Measurements from ENCODE around the gene PKP2. TPM values are rescaled to one million over a fixed set of nuclear protein-coding genes. Genes with fewer than 3 reads are reported as not detected.

Gene PKP2
- total and polyA plus RNA-seq, 2 of the 13 experiments (the other 11 are each of a cell fraction or from before 2014, with no cell fraction given) = 15.1 to 25.3 TPM

DNA sequence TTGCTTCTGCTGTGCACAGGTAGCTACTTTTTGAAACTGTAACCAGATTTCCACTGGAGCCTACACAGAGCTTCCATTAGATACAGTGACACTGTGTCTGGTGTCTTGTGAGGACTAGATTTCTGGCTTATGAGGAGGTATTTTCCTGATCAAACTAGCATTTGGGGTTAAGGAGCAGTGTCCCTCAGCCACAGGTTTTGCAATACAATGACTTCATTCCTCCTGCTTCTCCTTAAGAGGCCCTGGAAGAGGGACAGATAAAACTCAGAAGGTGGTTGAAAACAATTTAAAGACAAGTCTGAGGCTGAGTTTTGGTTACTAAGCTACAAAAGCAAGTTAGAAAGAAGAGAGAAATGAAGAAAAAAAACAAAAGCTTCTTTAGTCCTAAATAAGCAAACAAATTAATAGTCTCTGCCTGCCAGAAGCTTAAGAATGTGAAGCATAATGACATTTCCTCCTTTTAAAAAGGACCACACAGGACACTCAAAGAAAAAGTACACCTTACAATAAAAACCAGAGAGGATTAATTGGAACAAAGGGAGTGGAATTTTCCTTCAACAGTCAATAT is 53.0 kb downstream of the PKP2 start:
- H4K20me1 ChIP-seq (ENCODE audit: insufficient read depth, low read length) = no peaks in the 10 kb centered on the region; the same call in 1 of the 2 replicates
- DNase-seq (ENCODE audit: low spot score) = no peak
- no peaks in the 10 kb centered on the region for H3K79me2 ChIP-seq (ENCODE audit: insufficient read depth, low read length)
- no peak for FAIRE-seq
- no peaks in the 10 kb centered on the region for H3K9me3 ChIP-seq (ENCODE audit: low read length)
- H3K36me3 ChIP-seq (replicated peaks in 1 of 2; ENCODE audit: control insufficient read depth in 1 of 2, insufficient read depth in 2 of 2, low read length in 2 of 2) = peaks cover 15 to 35% of the 10 kb centered on the region in 2 experiments; a peak in 4 of 5 replicates
- H3K4me3 ChIP-seq (replicated peaks in 1 of 3; ENCODE audit: insufficient read depth in 1 of 3, low read depth in 2 of 3, low read length in 3 of 3) = no peak overlapping the region
- no peak for ATAC-seq
- intact Hi-C loops (cut with micrococcal nuclease; ENCODE audit: unreplicated experiment) = no loop called here
- H3K27ac ChIP-seq (ENCODE audit: extremely low read length, insufficient read depth, low read length) = no peak overlapping the region
- CTCF ChIA-PET (ENCODE audit: low intra/inter-chr PET ratio, low total read pairs) = no interaction called here
- TF ChIP-seq JDP2 (CRISPR knock-in tag; IDR thresholded peaks at IDR 0.05; ENCODE audit: borderline replicate concordance) = no peak
- TF ChIP-seq ATAD3A (CRISPR knock-in tag; IDR thresholded peaks at IDR 0.05) = no peak
- no peak for TF ChIP-seq MAFG (CRISPR knock-in tag; IDR thresholded peaks at IDR 0.05)
- TF ChIP-seq PHF21A (CRISPR knock-in tag; IDR thresholded peaks at IDR 0.05) = no peak
- no peak for TF ChIP-seq ZNF564 (CRISPR knock-in tag; IDR thresholded peaks at IDR 0.05)
- TF ChIP-seq ZNF629 (CRISPR knock-in tag; conservative IDR thresholded peaks at IDR 0.05) = no peak
- TF ChIP-seq, protein P1, sequence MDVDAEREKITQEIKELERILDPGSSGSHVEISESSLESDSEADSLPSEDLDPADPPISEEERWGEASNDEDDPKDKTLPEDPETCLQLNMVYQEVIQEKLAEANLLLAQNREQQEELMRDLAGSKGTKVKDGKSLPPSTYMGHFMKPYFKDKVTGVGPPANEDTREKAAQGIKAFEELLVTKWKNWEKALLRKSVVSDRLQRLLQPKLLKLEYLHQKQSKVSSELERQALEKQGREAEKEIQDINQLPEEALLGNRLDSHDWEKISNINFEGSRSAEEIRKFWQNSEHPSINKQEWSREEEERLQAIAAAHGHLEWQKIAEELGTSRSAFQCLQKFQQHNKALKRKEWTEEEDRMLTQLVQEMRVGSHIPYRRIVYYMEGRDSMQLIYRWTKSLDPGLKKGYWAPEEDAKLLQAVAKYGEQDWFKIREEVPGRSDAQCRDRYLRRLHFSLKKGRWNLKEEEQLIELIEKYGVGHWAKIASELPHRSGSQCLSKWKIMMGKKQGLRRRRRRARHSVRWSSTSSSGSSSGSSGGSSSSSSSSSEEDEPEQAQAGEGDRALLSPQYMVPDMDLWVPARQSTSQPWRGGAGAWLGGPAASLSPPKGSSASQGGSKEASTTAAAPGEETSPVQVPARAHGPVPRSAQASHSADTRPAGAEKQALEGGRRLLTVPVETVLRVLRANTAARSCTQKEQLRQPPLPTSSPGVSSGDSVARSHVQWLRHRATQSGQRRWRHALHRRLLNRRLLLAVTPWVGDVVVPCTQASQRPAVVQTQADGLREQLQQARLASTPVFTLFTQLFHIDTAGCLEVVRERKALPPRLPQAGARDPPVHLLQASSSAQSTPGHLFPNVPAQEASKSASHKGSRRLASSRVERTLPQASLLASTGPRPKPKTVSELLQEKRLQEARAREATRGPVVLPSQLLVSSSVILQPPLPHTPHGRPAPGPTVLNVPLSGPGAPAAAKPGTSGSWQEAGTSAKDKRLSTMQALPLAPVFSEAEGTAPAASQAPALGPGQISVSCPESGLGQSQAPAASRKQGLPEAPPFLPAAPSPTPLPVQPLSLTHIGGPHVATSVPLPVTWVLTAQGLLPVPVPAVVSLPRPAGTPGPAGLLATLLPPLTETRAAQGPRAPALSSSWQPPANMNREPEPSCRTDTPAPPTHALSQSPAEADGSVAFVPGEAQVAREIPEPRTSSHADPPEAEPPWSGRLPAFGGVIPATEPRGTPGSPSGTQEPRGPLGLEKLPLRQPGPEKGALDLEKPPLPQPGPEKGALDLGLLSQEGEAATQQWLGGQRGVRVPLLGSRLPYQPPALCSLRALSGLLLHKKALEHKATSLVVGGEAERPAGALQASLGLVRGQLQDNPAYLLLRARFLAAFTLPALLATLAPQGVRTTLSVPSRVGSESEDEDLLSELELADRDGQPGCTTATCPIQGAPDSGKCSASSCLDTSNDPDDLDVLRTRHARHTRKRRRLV (CRISPR knock-in tag; IDR thresholded peaks at IDR 0.05) = no peak
- TF ChIP-seq PTBP1 (IDR thresholded peaks at IDR 0.05; ENCODE audit: low read depth, low read length, poor library complexity, severe bottlenecking) = no peak
- TF ChIP-seq SRSF4 (IDR thresholded peaks at IDR 0.05; ENCODE audit: low read depth, low read length, poor library complexity, severe bottlenecking) = no peak
- no peak for TF ChIP-seq ZFP36L1 (CRISPR knock-in tag; IDR thresholded peaks at IDR 0.05)
- TF ChIP-seq SNAPC2 (CRISPR knock-in tag; IDR thresholded peaks at IDR 0.05) = no peak
- TF ChIP-seq REL (CRISPR knock-in tag; conservative IDR thresholded peaks at IDR 0.05) = no peak
- TF ChIP-seq, protein P2, sequence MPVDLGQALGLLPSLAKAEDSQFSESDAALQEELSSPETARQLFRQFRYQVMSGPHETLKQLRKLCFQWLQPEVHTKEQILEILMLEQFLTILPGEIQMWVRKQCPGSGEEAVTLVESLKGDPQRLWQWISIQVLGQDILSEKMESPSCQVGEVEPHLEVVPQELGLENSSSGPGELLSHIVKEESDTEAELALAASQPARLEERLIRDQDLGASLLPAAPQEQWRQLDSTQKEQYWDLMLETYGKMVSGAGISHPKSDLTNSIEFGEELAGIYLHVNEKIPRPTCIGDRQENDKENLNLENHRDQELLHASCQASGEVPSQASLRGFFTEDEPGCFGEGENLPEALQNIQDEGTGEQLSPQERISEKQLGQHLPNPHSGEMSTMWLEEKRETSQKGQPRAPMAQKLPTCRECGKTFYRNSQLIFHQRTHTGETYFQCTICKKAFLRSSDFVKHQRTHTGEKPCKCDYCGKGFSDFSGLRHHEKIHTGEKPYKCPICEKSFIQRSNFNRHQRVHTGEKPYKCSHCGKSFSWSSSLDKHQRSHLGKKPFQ (CRISPR knock-in tag; IDR thresholded peaks at IDR 0.05; ENCODE audit: insufficient replicate concordance) = no peak
- no peak for TF ChIP-seq WIZ (CRISPR knock-in tag; IDR thresholded peaks at IDR 0.05)
- TF ChIP-seq SUZ12 (IDR thresholded peaks at IDR 0.05; ENCODE audit: low read depth, low read length) = no peak
- TF ChIP-seq ZNF605 (CRISPR knock-in tag; IDR thresholded peaks at IDR 0.05) = no peak
- TF ChIP-seq, protein P3, sequence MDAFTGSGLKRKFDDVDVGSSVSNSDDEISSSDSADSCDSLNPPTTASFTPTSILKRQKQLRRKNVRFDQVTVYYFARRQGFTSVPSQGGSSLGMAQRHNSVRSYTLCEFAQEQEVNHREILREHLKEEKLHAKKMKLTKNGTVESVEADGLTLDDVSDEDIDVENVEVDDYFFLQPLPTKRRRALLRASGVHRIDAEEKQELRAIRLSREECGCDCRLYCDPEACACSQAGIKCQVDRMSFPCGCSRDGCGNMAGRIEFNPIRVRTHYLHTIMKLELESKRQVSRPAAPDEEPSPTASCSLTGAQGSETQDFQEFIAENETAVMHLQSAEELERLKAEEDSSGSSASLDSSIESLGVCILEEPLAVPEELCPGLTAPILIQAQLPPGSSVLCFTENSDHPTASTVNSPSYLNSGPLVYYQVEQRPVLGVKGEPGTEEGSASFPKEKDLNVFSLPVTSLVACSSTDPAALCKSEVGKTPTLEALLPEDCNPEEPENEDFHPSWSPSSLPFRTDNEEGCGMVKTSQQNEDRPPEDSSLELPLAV (CRISPR knock-in tag; conservative IDR thresholded peaks at IDR 0.05; ENCODE audit: low read depth) = no peak
- no peak for TF ChIP-seq CENPX (CRISPR knock-in tag; IDR thresholded peaks at IDR 0.05)
- in situ Hi-C loops (cut with HindIII; ENCODE audit: extremely low pct_ligation_motif_present, low pct_unique_long_range_greater_than_20kb) = no loop called here
- H3K4me2 ChIP-seq (ENCODE audit: low read depth, low read length) = no peak overlapping the region
- no peak overlapping the region for H2AFZ ChIP-seq (ENCODE audit: low read length)
- H3K9ac ChIP-seq (ENCODE audit: insufficient read depth, low read depth, low read length) = no peak overlapping the region
- peaks cover 10% of the 10 kb centered on the region for H3K4me1 ChIP-seq (ENCODE audit: insufficient read depth, low read length)
- POLR2A ChIA-PET = no interaction called here
- BruUV-seq (replicated peaks) = no TSS peak
- no peaks in the 10 kb centered on the region for H3K27me3 ChIP-seq (ENCODE audit: control insufficient read depth in 1 of 2, insufficient read depth in 2 of 2, low read length in 2 of 2)
